Tibial nerve (tissue), 3 donors: Measurements from ENCODE around the gene CDC123.

Experiments
- POLR2A ChIP-seq, 2 donors: fragments of 450-650 bp; IDR thresholded peaks; one replicate each; pipeline ENCODE4 v1.6.1; 2017; ENCODE audit warnings: antibody characterized with exemption in 2 of 2, mild to moderate bottlenecking in 2 of 2, moderate library complexity in 2 of 2
- TF ChIP-seq, protein P1 (sequence below), 5 experiments: fragments of 200-600 bp in 3 of 5; fragments of 450-650 bp in 2 of 5; sonication (generic) in 3 of 5; IDR thresholded peaks; one replicate each; pipeline ENCODE4 v1.5.1; 2016 to 2019; ENCODE audit warnings: antibody characterized with exemption in 5 of 5, mild to moderate bottlenecking in 3 of 5, moderate library complexity in 2 of 5

DNA sequence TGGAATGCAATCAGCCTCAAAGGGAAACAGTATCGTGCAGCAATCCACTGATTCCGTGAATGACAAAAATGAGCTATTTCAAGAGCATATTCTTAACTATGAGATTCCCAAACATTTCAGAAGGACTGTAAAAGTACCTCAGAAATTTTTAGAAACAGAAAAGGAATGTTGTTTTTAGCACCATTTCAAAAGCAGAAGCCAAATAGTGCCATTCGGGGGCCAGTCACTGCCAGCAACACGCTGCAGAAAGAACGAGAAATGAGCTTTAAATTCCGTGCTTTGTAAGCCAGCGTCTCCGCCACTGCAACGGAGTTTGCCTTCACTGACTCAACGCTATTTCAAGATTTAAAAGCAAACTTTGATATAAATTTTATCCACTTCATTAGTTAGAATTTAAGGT lies 6.6 kb upstream of the CDC123 start:
- TF ChIP-seq, protein P1, sequence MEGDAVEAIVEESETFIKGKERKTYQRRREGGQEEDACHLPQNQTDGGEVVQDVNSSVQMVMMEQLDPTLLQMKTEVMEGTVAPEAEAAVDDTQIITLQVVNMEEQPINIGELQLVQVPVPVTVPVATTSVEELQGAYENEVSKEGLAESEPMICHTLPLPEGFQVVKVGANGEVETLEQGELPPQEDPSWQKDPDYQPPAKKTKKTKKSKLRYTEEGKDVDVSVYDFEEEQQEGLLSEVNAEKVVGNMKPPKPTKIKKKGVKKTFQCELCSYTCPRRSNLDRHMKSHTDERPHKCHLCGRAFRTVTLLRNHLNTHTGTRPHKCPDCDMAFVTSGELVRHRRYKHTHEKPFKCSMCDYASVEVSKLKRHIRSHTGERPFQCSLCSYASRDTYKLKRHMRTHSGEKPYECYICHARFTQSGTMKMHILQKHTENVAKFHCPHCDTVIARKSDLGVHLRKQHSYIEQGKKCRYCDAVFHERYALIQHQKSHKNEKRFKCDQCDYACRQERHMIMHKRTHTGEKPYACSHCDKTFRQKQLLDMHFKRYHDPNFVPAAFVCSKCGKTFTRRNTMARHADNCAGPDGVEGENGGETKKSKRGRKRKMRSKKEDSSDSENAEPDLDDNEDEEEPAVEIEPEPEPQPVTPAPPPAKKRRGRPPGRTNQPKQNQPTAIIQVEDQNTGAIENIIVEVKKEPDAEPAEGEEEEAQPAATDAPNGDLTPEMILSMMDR (IDR thresholded peaks at IDR 0.05), result no peak
- TF ChIP-seq POLR2A (IDR thresholded peaks at IDR 0.05), result no peak
